DMS 273 (cell line): ENCODE data around the gene GPR132.
A peak's percentile ranks its signal among the peaks of the same experiment; 100 is the strongest.
"Not testable (repeated sequence)": the region's sequence is repeated elsewhere in the genome, so short reads cannot be mapped to it uniquely, and the experiment has no call there.

Experiments
- DNase-seq: peaks from one replicate; lab custom pipeline; 2025; ENCODE audit not compliant: unreplicated experiment; lab: John Stamatoyannopoulos, UW

The GPR132 gene

GRCh38 chr14:105065280-105066228, at the start of gene GPR132:
TSS of gene GPR132 (minus strand) at chr14:105065430. CDS start at chr14:105055420, 10,010 bp downstream.
- no peak for DNase-seq

GRCh38 chr14:105109243-105109642, 44.0 kb upstream of the GPR132 start:
- DNase-seq, result not testable (repeated sequence)

- no peak for DNase-seq
Observed at GRCh38 chr14:105108516-105108864, 43.3 kb upstream of the GPR132 start.

GRCh38 chr14:105107781-105108515, 42.7 kb upstream of the GPR132 start:
- no peak for DNase-seq

- DNase-seq, result no peak
Observed at GRCh38 chr14:105107351-105107750, 42.1 kb upstream of the GPR132 start.

- no peak for DNase-seq
Observed at GRCh38 chr14:105105158-105105557, 39.9 kb upstream of the GPR132 start.

GRCh38 chr14:105102893-105103292, 37.7 kb upstream of the GPR132 start:
- no peak for DNase-seq

GRCh38 chr14:105102361-105102870, 37.2 kb upstream of the GPR132 start:
- DNase-seq, result no peak

GRCh38 chr14:105100910-105101309, 35.7 kb upstream of the GPR132 start:
- DNase-seq, result no peak

GRCh38 chr14:105099778-105100177, 34.5 kb upstream of the GPR132 start:
- DNase-seq, result no peak

GRCh38 chr14:105098316-105098715, 33.1 kb upstream of the GPR132 start:
- no peak for DNase-seq

- DNase-seq, result no peak
Observed at GRCh38 chr14:105097794-105098127, 32.5 kb upstream of the GPR132 start.

- no peak for DNase-seq
Observed at GRCh38 chr14:105096206-105096875, 31.1 kb upstream of the GPR132 start.

GRCh38 chr14:105095236-105095805, 30.1 kb upstream of the GPR132 start:
- DNase-seq, result no peak

GRCh38 chr14:105094193-105094907, 29.1 kb upstream of the GPR132 start:
- DNase-seq, result no peak

GRCh38 chr14:105093431-105094192, 28.4 kb upstream of the GPR132 start:
- peak; percentile 90 for DNase-seq

- DNase-seq, result peak; percentile 66
Observed at GRCh38 chr14:105093038-105093430, 27.8 kb upstream of the GPR132 start.

GRCh38 chr14:105092171-105093037, 27.2 kb upstream of the GPR132 start:
- DNase-seq, result peak; percentile 62
